Aorta (tissue), 5 donors: ENCODE data around the gene MPHOSPH9. TPM values are rescaled to one million over a fixed set of nuclear protein-coding genes. Genes with fewer than 3 reads are reported as not detected.

Experiments used
- ATAC-seq: fragments of 200-7000 bp; cut with Tn5 transposase; one replicate; pipeline ENCODE4 v1.9.1; 2022; ENCODE audit warnings: moderate library complexity; ENCODE audit not compliant: low FRiP score
- DNase-seq, 2 donors: peaks; one replicate each; pipeline ENCODE4 v3.0.0-alpha.2; 2020
- H3K27ac ChIP-seq, 2 donors: one replicate each; pipeline ENCODE4 v1.5.1; 2013; ENCODE audit warnings: low read length in 2 of 2, mild to moderate bottlenecking in 2 of 2, moderate library complexity in 2 of 2, control low read depth in 1 of 2, inconsistent platforms in 1 of 2, low read depth in 1 of 2
- H3K27me3 ChIP-seq, 2 donors: one replicate each; pipeline ENCODE4 v1.6.1; 2013; ENCODE audit warnings: control low read depth in 1 of 2, low read length in 1 of 2, mild to moderate bottlenecking in 1 of 2, moderate library complexity in 1 of 2; ENCODE audit not compliant: insufficient read depth in 2 of 2, control insufficient read depth in 1 of 2
- H3K36me3 ChIP-seq, 2 donors: one replicate each; pipeline ENCODE4 v1.6.1; 2013; ENCODE audit warnings: control low read depth in 1 of 2, low read length in 1 of 2, mild to moderate bottlenecking in 1 of 2; ENCODE audit not compliant: insufficient read depth in 2 of 2, control insufficient read depth in 1 of 2
- H3K4me1 ChIP-seq, 2 donors: one replicate each; pipeline ENCODE4 v1.6.1; 2013; ENCODE audit warnings: low read length in 2 of 2, control low read depth in 1 of 2, mild to moderate bottlenecking in 1 of 2, moderate library complexity in 1 of 2; ENCODE audit not compliant: insufficient read depth in 2 of 2, control insufficient read depth in 1 of 2
- H3K4me3 ChIP-seq, 2 donors: one replicate each; pipeline ENCODE4 v1.5.1; 2013; ENCODE audit warnings: low read length in 2 of 2, control low read depth in 1 of 2, mild to moderate bottlenecking in 1 of 2
- H3K9me3 ChIP-seq: one replicate; pipeline ENCODE4 v1.6.1; 2013; ENCODE audit warnings: mild to moderate bottlenecking, low read length; ENCODE audit not compliant: control insufficient read depth
- WGBS, 2 donors: extraction: QIAGEN DNeasy Blood & Tissue Kit; methylation state at CpG; one replicate each; pipeline ENCODE4 v1.1.7; 2013; 5-methylcytosine and 5-hydroxymethylcytosine counted together
- intact Hi-C, 2 donors: fragments of 100-400 bp; cut with DNase I; formaldehyde crosslinking; loops; one replicate each; pipeline versions ENCODE4 v1.14.2 to v1.15.0; 2022
- polyA plus RNA-seq, 2 donors: library from polyadenylated mRNA; stranded (reverse); fragments of 200-250 nt; gene quantifications; one replicate each; pipeline ENCODE4 v1.2.3, GENCODE V29; 2013
- total RNA-seq, 2 donors: library from RNA; stranded (reverse); fragmentation: NEBNext Ultra II Directional; extraction: Animal tissue kit (Norgen Biotek cat#: 25700); gene quantifications; one replicate each; pipeline ENCODE4 v1.2.1, GENCODE V29; 2021
- donor health status: healthy with polysubstance abuse.
- donor health status: Bipolar disorder and iron deficiency.
- donor health status: DM: no; HTN: no; CAD: no.
- donor health status: DM: no; HTN: no; CAD: no.
- donor health status: DM: yes; HTN: yes; CAD: no.

Gene MPHOSPH9
- total and polyA plus RNA-seq, 4 donors: 2.0 to 25.1 (median 9.3) TPM

- Histone ChIP-seq H3K9me3 (no peaks in the 10 kb centered on the region), H3K4me1 (no peaks in the 10 kb centered on the region), H3K4me3 (no peak overlapping the region), H3K27ac (no peak overlapping the region), H3K36me3 (peaks cover 0 to 6% of the 10 kb centered on the region in 2 donors), H3K27me3 (no peaks in the 10 kb centered on the region)
- 95 to 96% methylated on average over 3 of the region's 3 CpGs for WGBS, 2 donors
- DNase-seq: no peak
- no peak for ATAC-seq
- intact Hi-C loops: no loop called here
These were observed 68.7 kb downstream of the MPHOSPH9 start for GRCh38 chr12:123164222-123164621.

DNA sequence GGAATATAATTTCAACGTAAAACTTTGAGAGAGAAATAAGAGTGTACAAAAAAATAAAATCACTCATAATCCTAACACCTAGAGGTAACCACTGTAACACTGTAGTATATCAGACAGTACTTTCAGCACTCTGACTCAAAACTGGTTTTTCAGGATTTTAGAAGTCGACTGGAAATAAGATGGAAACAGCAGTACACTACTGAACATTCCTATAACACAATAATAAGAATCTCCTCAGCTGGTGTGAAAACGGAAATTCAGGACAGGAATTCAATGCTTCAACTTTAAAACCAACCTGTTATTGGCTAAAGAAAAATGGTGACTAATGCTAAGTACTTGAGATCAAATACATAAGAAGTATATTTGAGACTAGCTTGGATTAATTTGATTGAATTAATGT, 69.7 kb downstream of the MPHOSPH9 start:
- intact Hi-C loops: no loop called here
- DNase-seq (no peak), ATAC-seq (no peak)
- H3K4me1 ChIP-seq: no peaks in the 10 kb centered on the region
- 84% methylated on average over 3 of the region's 3 CpGs for WGBS, 2 donors
- no peaks in the 10 kb centered on the region for H3K27me3 ChIP-seq
- peaks cover 0 to 6% of the 10 kb centered on the region in 2 donors for H3K36me3 ChIP-seq
- no peak overlapping the region for H3K4me3 ChIP-seq
- H3K27ac ChIP-seq: no peak overlapping the region
- no peaks in the 10 kb centered on the region for H3K9me3 ChIP-seq

DNA sequence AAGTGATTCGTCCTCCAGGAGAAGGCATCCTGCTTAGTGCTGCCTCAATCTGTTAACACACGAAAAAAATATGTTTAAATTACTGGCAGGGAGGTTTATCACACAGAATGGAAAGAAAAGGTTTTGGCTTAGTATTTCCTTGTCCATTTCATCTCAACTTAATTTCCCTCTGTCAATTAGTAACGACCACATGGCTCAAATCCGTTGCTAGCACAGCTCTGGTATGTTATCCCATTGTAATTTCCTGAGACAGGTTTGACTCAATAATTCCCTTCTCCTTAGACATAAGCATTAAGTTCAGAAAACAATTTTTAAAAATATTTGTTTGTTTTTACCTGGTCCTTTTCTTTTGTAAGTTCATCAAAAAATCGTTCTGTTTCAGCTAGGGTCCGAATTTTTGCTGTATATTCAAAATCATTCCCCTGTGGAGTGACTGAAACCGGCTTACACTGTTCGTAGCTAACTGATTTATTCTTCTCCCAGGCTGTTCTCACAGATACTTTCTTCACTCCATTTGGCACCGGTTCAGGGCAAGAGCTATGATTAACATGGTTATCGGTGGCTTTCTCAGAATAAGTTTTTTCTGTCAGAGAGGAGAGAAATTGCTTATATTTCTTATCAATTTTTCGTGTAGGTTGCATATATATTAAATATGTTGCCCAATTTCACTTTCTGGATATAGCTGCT, 72.0 kb downstream of the MPHOSPH9 start:
- no peaks in the 10 kb centered on the region for H3K27me3 ChIP-seq
- DNase-seq (no peak), ATAC-seq (no peak)
- no peaks in the 10 kb centered on the region for H3K9me3 ChIP-seq
- H3K4me1 ChIP-seq: no peaks in the 10 kb centered on the region
- no peak overlapping the region for H3K27ac ChIP-seq
- intact Hi-C loops: no loop called here
- peaks cover 0 to 2% of the 10 kb centered on the region in 2 donors for H3K36me3 ChIP-seq
- WGBS, 2 donors: 62 to 64% methylated on average over 11 of the region's 11 CpGs
- no peak overlapping the region for H3K4me3 ChIP-seq

DNA sequence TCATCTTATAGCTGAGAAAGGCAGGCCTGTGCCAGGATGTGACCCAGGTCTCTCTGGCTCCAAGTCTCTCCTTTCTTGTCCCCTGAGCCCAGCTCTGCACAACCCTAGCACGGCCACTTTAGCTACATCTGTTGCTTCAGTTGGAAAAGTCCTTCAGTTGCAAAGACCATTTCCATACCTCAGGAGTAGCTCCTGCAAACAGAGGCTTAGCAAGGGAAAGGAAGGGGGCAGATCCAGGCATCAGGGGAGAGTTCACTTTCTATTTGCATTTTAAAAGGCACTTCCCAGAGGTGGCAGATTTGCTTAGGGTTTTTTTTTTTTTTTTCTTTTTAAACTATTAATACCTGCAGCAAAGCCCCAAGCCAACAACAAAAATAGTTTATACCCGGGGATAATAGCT, 79.0 kb downstream of the MPHOSPH9 start:
- WGBS, 2 donors: 73% methylated on average over 2 of the region's 2 CpGs
- no peak for ATAC-seq
- intact Hi-C loops: loop anchor here in 1 of 2 donors (5.0 kb wide), 2 partner anchors 78 to 112 kb away; partner anchors contain the start of genes MPHOSPH9 and MTRFR

DNA sequence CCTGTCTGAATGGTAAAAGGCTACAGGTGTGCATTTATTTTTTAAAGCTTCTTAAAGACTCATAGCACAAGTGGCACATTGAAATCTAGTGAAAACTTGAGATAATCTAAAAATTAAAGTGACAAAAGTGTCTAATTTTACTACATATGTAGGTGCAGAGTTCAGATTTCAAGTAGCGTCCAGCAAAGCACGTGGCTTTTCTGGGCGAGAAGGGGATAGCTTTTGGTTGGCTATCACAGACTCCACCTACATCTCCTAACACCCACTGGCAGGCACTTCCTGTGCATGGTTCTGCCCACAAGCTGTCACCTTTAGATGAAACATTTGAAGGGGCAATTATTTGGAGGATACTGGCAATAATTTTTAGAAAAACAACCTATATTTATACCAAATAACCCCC, 80.1 kb downstream of the MPHOSPH9 start:
- no peak overlapping the region for H3K4me3 ChIP-seq
- ATAC-seq: no peak
- H3K36me3 ChIP-seq: no peaks in the 10 kb centered on the region
- no peaks in the 10 kb centered on the region for H3K9me3 ChIP-seq
- intact Hi-C loops: loop anchor here in 1 of 2 donors (5.0 kb wide), 2 partner anchors 79 to 111 kb away; partner anchors contain the start of genes MPHOSPH9 and MTRFR
- DNase-seq: no peak
- WGBS, 2 donors: 84 to 89% methylated on average over 3 of the region's 3 CpGs
- H3K27ac ChIP-seq: no peak overlapping the region
- H3K4me1 ChIP-seq: no peaks in the 10 kb centered on the region
- no peaks in the 10 kb centered on the region for H3K27me3 ChIP-seq

More for the DNA sequence above, 79.0 kb downstream of the MPHOSPH9 start:
- Histone ChIP-seq H3K4me3 (no peak overlapping the region), H3K4me1 (no peaks in the 10 kb centered on the region), H3K27me3 (no peaks in the 10 kb centered on the region), H3K27ac (no peak overlapping the region), H3K9me3 (no peaks in the 10 kb centered on the region), H3K36me3 (no peaks in the 10 kb centered on the region)
- no peak for DNase-seq

DNA sequence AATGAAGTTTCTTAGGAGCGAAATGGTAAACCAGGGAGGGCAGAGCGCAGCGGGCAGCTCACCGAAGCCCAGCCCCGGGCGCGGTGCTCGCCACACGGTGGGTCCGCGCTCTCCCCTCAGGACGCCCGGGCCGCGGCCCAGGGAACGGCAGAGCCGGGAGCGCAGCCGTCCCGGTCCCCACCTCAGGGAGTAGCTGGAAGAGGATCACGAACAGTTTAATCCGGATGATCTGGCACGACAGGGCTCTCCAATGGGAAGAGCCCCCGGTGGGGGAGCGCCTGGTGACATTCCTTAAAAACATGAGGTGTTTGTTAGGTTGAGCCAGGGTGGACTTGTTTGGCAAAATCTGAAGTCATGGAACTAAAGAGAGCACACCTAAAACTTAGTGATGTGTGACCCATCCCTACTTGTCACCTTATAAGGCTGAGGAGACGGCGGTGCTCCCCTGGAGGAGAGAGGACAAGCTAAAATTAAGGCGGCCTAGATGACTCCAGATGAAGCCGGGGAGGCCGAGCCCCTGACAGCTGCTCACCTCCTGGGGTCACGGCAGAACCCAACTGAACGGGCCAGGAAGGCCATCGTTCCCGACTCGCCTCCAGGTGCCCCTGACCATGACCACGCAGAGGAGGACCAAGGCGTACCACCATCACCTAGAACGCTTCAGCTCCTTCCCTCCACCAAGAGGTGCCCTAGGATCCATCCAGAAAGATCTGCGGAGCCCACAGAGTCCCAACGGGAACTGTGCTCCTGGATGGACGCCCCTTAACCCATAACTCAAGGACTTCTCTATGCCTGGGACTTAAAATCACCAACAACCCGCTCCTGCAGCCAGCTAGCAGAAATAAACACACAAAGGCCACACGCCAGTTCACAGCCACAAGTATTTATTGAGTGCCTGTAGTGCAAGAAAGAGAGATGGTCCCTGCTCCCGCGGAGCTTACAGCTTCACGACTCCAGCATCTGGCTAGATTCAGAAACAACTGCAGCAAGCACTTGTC, 81.2 kb downstream of the MPHOSPH9 start:
- peak overlapping the region; percentile 82 to 93 for H3K4me3 ChIP-seq
- H3K9me3 ChIP-seq: no peaks in the 10 kb centered on the region
- no peaks in the 10 kb centered on the region for H3K27me3 ChIP-seq
- WGBS, 2 donors: 45% methylated on average over 46 of the region's 46 CpGs
- no peaks in the 10 kb centered on the region for H3K36me3 ChIP-seq
- intact Hi-C loops: loop anchor here (2.0 to 5.0 kb wide), 4 partner anchors 81 to 109 kb away; partner anchors contain the start of genes MPHOSPH9 (in 1 of the 2) and MTRFR (in 1 of the 2)
- peak in 1 of 2 donors; percentile 77 for DNase-seq
- peak; percentile 24 for ATAC-seq
- H3K4me1 ChIP-seq: no peaks in the 10 kb centered on the region
- peak overlapping the region in 1 of 2 donors; percentile 46 for H3K27ac ChIP-seq

- H3K36me3 ChIP-seq: no peaks in the 10 kb centered on the region
- no peaks in the 10 kb centered on the region for H3K9me3 ChIP-seq
- ATAC-seq (peak; percentile 82), DNase-seq (peak; percentile 64 to 89)
- H3K27ac ChIP-seq: peak within 1 kb of the TSS in 1 of 2 donors; percentile 46
- H3K4me1 ChIP-seq: no peaks in the 10 kb centered on the region
- no peaks in the 10 kb centered on the region for H3K27me3 ChIP-seq
- intact Hi-C loops: loop anchor here (2.0 to 5.0 kb wide), 4 partner anchors 81 to 109 kb away; partner anchors contain the start of genes MPHOSPH9 (in 1 of the 2) and MTRFR (in 1 of the 2)
- peak within 1 kb of the TSS; percentile 82 to 93 for H3K4me3 ChIP-seq
- WGBS, 2 donors: 0 to 1% methylated on average over 53 to 119 of the region's 119 CpGs
These were observed 82.0 kb downstream of the MPHOSPH9 start, which contains the start of gene PITPNM2 for GRCh38 chr12:123150744-123151456. TSS of gene PITPNM2 (minus strand) at chr12:123151090. CDS start at chr12:123034590, 116,500 bp downstream.

- intact Hi-C loops: loop anchor here (2.0 to 5.0 kb wide), 4 partner anchors 82 to 108 kb away; partner anchors contain the start of genes MPHOSPH9 (in 1 of the 2) and MTRFR (in 1 of the 2)
- H3K4me1 ChIP-seq: no peaks in the 10 kb centered on the region
- peak; percentile 30 for ATAC-seq
- no peaks in the 10 kb centered on the region for H3K36me3 ChIP-seq
- peak overlapping the region in 1 of 2 donors; percentile 0 for H3K27ac ChIP-seq
- DNase-seq: peak; percentile 64 to 87
- peak overlapping the region; percentile 82 to 93 for H3K4me3 ChIP-seq
- H3K27me3 ChIP-seq: no peaks in the 10 kb centered on the region
- 4 to 5% methylated on average over 34 to 54 of the region's 54 CpGs for WGBS, 2 donors
- no peaks in the 10 kb centered on the region for H3K9me3 ChIP-seq
These were observed 82.6 kb downstream of the MPHOSPH9 start for GRCh38 chr12:123150275-123150743.
